A549 (cell line): ENCODE measurements around the gene KIF2A. TPM values are rescaled to one million over a fixed set of nuclear protein-coding genes. Genes with fewer than 3 reads are reported as not detected.

Experiments used
- ATAC-seq, 2 experiments: fragments of 200-7000 bp in 1 of 2; fragments of >200 bp in 1 of 2; cut with Nextera tagmentation in 1 of 2; cut with Tn5 transposase in 1 of 2; 3 replicates each; pipeline versions ENCODE4 v1.8.0 to v1.9.1; 2018 to 2020; ENCODE audit warnings: mild to moderate bottlenecking in 1 of 2, moderate library complexity in 1 of 2
- CTCF ChIA-PET: fragments of 300-600 bp; sonication (Branson Sonifier 250); formaldehyde crosslinking; extraction: SDS; loops from one replicate; lab custom pipeline; 2021; ENCODE audit warnings: antibody characterized with exemption, inconsistent platforms; lab: Yijun Ruan, JAX
- POLR2A ChIA-PET: fragments of 350-600 bp; formaldehyde crosslinking; extraction: SDS; loops from one replicate; lab custom pipeline; 2021; ENCODE audit warnings: antibody characterized with exemption, inconsistent platforms; lab: Yijun Ruan, JAX
- DNase-seq, 2 experiments: peaks; one replicate each; pipeline versions ENCODE4 v3.0.0 to v3.0.0-alpha.2; 2011 to 2016; ENCODE audit warnings: low read depth in 1 of 2, low spot score in 1 of 2
- FAIRE-seq: peaks from 2 replicates; lab custom pipeline; 2011; peaks lifted over from hg19 to GRCh38; lab: Jason Lieb, UNC
- H3K27ac ChIP-seq, 2 experiments: fragments of >200 bp; sonication (Bioruptor Twin); formaldehyde crosslinking; 3 replicates each; pipeline ENCODE4 v1.5.1; 2016 to 2017
- H3K4me1 ChIP-seq: fragments of >200 bp; sonication (Bioruptor Twin); formaldehyde crosslinking; 3 replicates; pipeline ENCODE4 v1.6.1; 2016
- H3K4me2 ChIP-seq: fragments of >200 bp; sonication (Bioruptor Twin); formaldehyde crosslinking; 3 replicates; pipeline ENCODE4 v1.6.1; 2016
- H3K4me3 ChIP-seq: fragments of >200 bp; sonication (Bioruptor Twin); formaldehyde crosslinking; 3 replicates; pipeline ENCODE4 v1.5.1; 2016
- H3K9me3 ChIP-seq: fragments of >200 bp; sonication (Bioruptor Twin); formaldehyde crosslinking; 3 replicates; pipeline ENCODE4 v1.6.1; 2016
- BCL3 ChIP-seq: fragments of >200 bp; sonication (Bioruptor Twin); formaldehyde crosslinking; IDR thresholded peaks from 3 replicates; pipeline ENCODE4 v1.6.1; 2016
- CHD4 ChIP-seq: fragments of 200-600 bp; sonication (generic); IDR thresholded peaks from 2 replicates; pipeline ENCODE4 v1.6.1; 2016; ENCODE audit warnings: antibody characterized with exemption, mild to moderate bottlenecking, borderline replicate concordance
- E2F6 ChIP-seq: IDR thresholded peaks from 2 replicates; pipeline ENCODE4 v1.6.1; 2012; ENCODE audit warnings: low read depth, borderline replicate concordance
- EP300 ChIP-seq, 2 experiments: fragments of >200 bp; sonication (Bioruptor Twin); formaldehyde crosslinking; IDR thresholded peaks; 2 replicates in 1 of 2; 3 replicates in 1 of 2; pipeline ENCODE4 v1.6.1; 2016 to 2017
- FOSB ChIP-seq: fragments of 250-450 bp; sonication (Bioruptor Pico); IDR thresholded peaks from 2 replicates; pipeline ENCODE4 v1.5.0; 2020; ENCODE audit warnings: mild to moderate bottlenecking, moderate library complexity
- GATA3 ChIP-seq: IDR thresholded peaks from 2 replicates; pipeline ENCODE4 v1.6.1; 2012; ENCODE audit warnings: borderline replicate concordance
- HEYL ChIP-seq: fragments of 250-450 bp; sonication (Bioruptor Pico); IDR thresholded peaks from 2 replicates; pipeline ENCODE4 v1.8.0; 2021; ENCODE audit warnings: mild to moderate bottlenecking, moderate library complexity
- HMGXB4 ChIP-seq: fragments of 250-450 bp; sonication (Bioruptor Pico); IDR thresholded peaks from 2 replicates; pipeline ENCODE4 v1.5.0; 2021; ENCODE audit warnings: mild to moderate bottlenecking, moderate library complexity, borderline replicate concordance
- HOXA7 ChIP-seq: fragments of 250-450 bp; sonication (Bioruptor Pico); IDR thresholded peaks from 2 replicates; pipeline ENCODE4 v1.5.0; 2020; ENCODE audit warnings: mild to moderate bottlenecking, moderate library complexity
- HOXB13 ChIP-seq: fragments of 250-450 bp; sonication (Bioruptor Pico); IDR thresholded peaks from 2 replicates; pipeline ENCODE4 v1.5.0; 2020; ENCODE audit warnings: low read depth, mild to moderate bottlenecking, moderate library complexity
- JUN ChIP-seq, 2 experiments: fragments of >200 bp; sonication (Bioruptor Twin); formaldehyde crosslinking; IDR thresholded peaks; 2 replicates in 1 of 2; 3 replicates in 1 of 2; pipeline ENCODE4 v1.6.1; 2016 to 2017
- JUNB ChIP-seq: fragments of >200 bp; sonication (Bioruptor Twin); formaldehyde crosslinking; IDR thresholded peaks from 2 replicates; pipeline ENCODE4 v1.6.1; 2016
- KDM5A ChIP-seq: fragments of 200-600 bp; sonication (generic); IDR thresholded peaks from 2 replicates; pipeline ENCODE4 v1.6.1; 2016; ENCODE audit warnings: antibody characterized with exemption, mild to moderate bottlenecking
- NFE2L2 ChIP-seq: fragments of 150-350 bp; conservative IDR thresholded peaks from 2 replicates; pipeline ENCODE4 v1.6.1; 2014; ENCODE audit warnings: low read length
- NR3C1 ChIP-seq: fragments of >200 bp; sonication (Bioruptor Twin); formaldehyde crosslinking; IDR thresholded peaks from 3 replicates; pipeline ENCODE4 v1.6.1; 2017
- POLR2AphosphoS2 ChIP-seq: conservative IDR thresholded peaks from 2 replicates; pipeline ENCODE4 v1.6.1; 2012; ENCODE audit warnings: low read length, improper control_type of control experiment, inconsistent platforms
- RARB ChIP-seq: fragments of 250-450 bp; sonication (Bioruptor Pico); IDR thresholded peaks from 2 replicates; pipeline ENCODE4 v1.8.0; 2021; ENCODE audit warnings: mild to moderate bottlenecking, moderate library complexity
- REST ChIP-seq: fragments of 200-600 bp; sonication (generic); IDR thresholded peaks from 2 replicates; pipeline ENCODE4 v1.6.1; 2016; ENCODE audit warnings: antibody characterized with exemption, mild to moderate bottlenecking, moderate library complexity
- SMC3 ChIP-seq: fragments of >200 bp; sonication (Bioruptor Twin); formaldehyde crosslinking; IDR thresholded peaks from 3 replicates; pipeline ENCODE4 v1.6.1; 2018; ENCODE audit warnings: inconsistent platforms
- SREBF2 ChIP-seq: fragments of 450-650 bp; IDR thresholded peaks from 2 replicates; pipeline ENCODE4 v1.6.1; 2014; ENCODE audit warnings: mild to moderate bottlenecking, moderate library complexity
- USF2 ChIP-seq: fragments of 450-650 bp; IDR thresholded peaks from 2 replicates; pipeline ENCODE4 v1.6.1; 2014; ENCODE audit warnings: antibody characterized with exemption
- ZFP36 ChIP-seq: fragments of 450-650 bp; IDR thresholded peaks from 2 replicates; pipeline ENCODE4 v1.6.1; 2014; ENCODE audit warnings: borderline replicate concordance; ENCODE audit not compliant: partially characterized antibody
- ZNF302 ChIP-seq: fragments of 250-450 bp; sonication (Bioruptor Pico); IDR thresholded peaks from 2 replicates; pipeline ENCODE4 v1.9.0; 2021; ENCODE audit warnings: inconsistent platforms, mild to moderate bottlenecking, moderate library complexity
- WGBS: methylation state at CpG from one replicate; pipeline ENCODE4 v1.1.6; 2017; ENCODE audit errors: missing lambda C conversion rate; 5-methylcytosine and 5-hydroxymethylcytosine counted together
- polyA plus RNA-seq, 4 experiments: library from polyadenylated mRNA; depleted of rRNA in 3 of 4; stranded (reverse); fragments of >200 nt; fragmentation: RNase III in 1 of 4; extraction: RNeasy Plus Mini Kit Qiagen cat#74134 plus additional on column Dnase treatment in 1 of 4; gene quantifications; 2 replicates in 3 of 4; 3 replicates in 1 of 4; pipeline ENCODE4 v1.2.3, GENCODE V29; 2011 to 2017

The KIF2A gene
- polyA plus RNA-seq, 2 of the 4 experiments (the other 2 are of a cell fraction) = 44.5 to 68.9 TPM

- TF ChIP-seq HOXB13 (CRISPR knock-in tag) = no peak
- no peak for TF ChIP-seq RARB
- TF ChIP-seq, all 56 proteins: peak for 0
These were observed 21.4 kb downstream of the KIF2A start (continued) for GRCh38 chr5:62327138-62328053.

GRCh38 chr5:62328772-62329491 is 22.9 kb downstream of the KIF2A start:
- no peak for TF ChIP-seq ZNF302 (CRISPR knock-in tag)
- no peak for TF ChIP-seq HMGXB4 (CRISPR knock-in tag)
- no peak for TF ChIP-seq E2F6
- Histone ChIP-seq H3K27ac (no peak overlapping the region), H3K4me3 (no peak overlapping the region), H3K9me3 (no peaks in the 10 kb centered on the region), H3K4me2 (no peak overlapping the region), H3K4me1 (peaks cover 16% of the 10 kb centered on the region; the same call in 2 of the 3 replicates)
- WGBS = 72% methylated on average over 7 of the region's 7 CpGs
- no peak for DNase-seq
- POLR2A ChIA-PET = no interaction called here
- no peak for FAIRE-seq
- CTCF ChIA-PET = interaction anchor here (0.5 kb wide), 1 partner anchor 551 kb away, joined by 4 read pairs; no protein-coding TSS in a partner anchor
- ATAC-seq = no peak

GRCh38 chr5:62330302-62330701 is 24.3 kb downstream of the KIF2A start:
- no peak for FAIRE-seq
- H3K4me3 ChIP-seq = no peak overlapping the region
- DNase-seq = no peak
- H3K4me2 ChIP-seq = no peak overlapping the region; the same call in 2 of the 3 replicates
- H3K9me3 ChIP-seq = no peaks in the 10 kb centered on the region
- CTCF ChIA-PET = no interaction called here
- no peak overlapping the region for H3K27ac ChIP-seq
- ATAC-seq = no peak
- 84% methylated on average over 1 of the region's 1 CpG for WGBS
- TF ChIP-seq ZFP36 (no peak), SREBF2 (no peak), SMC3 (no peak), NR3C1 (no peak), CHD4 (no peak), JUN (IDR thresholded peaks at IDR 0.05) (no peak), USF2 (no peak), NFE2L2 (no peak), ZNF302 (CRISPR knock-in tag) (no peak), HOXA7 (CRISPR knock-in tag) (no peak), GATA3 (no peak), REST (no peak), POLR2AphosphoS2 (no peak), HEYL (no peak), FOSB (CRISPR knock-in tag) (no peak), BCL3 (no peak), JUNB (no peak), KDM5A (no peak), EP300 (IDR thresholded peaks at IDR 0.05) (no peak)
- POLR2A ChIA-PET = no interaction called here
- H3K4me1 ChIP-seq = peaks cover 16% of the 10 kb centered on the region; the same call in 2 of the 3 replicates
